GM08714 (cell line): ENCODE data around the gene SLC9A7.
A peak's percentile ranks its signal among the peaks of the same experiment; 100 is the strongest.

Source experiments
- H3K4me3 ChIP-seq: fragments of 200-500 bp; sonication (Bioruptor generic); 2 replicates; pipeline ENCODE4 v1.5.1; 2014; ENCODE audit warnings: mild to moderate bottlenecking, low read length, inconsistent platforms
- ZNF274 ChIP-seq: IDR thresholded peaks from 2 replicates; pipeline ENCODE4 v1.6.1; 2012; ENCODE audit warnings: mild to moderate bottlenecking, low read depth, low read length

The SLC9A7 gene

DNA sequence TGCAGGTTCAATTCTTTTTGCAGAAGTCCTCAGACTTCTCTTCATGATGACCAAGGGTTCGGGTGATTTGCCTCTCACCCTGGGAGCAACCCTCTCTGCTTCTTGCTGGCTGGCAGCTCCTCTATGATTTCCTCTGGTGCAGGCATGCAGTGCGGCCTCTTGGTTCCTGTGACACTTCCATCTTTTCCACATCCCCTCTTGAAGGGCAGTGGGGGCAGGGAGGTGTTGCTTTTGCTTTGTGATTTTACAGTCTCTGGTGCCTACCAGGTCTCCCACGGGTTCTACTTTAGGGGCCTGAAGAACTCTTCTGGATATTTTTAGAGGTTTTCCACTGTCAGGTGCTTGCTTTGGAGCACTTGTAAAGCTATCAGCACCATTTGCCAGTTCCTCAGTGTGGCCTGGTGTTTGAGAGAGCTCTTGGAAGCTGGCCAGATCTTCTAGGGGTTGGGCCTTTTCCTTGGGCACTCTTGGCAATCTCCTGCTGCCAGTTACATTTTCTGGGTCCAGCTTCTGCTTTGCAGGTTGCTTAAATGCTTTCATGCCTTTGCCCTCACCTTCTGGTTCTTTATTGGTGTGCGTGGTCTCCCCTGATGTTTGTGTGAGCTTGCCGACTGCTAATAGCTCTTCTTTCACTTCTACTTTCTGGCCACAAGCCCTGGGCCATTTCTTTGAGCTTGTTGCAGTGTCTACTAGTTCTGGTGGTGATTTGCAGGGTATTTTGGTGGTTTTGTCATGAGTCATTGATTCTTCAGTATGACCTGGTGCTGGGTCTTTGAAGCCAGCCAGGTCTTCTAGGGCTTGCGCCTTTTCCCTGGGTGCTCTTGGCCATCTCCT is 196.9 kb downstream of the SLC9A7 start:
- no peak for TF ChIP-seq ZNF274
- H3K4me3 ChIP-seq, result peak overlapping the region; percentile 11; the same call in 1 of the 2 replicates

DNA sequence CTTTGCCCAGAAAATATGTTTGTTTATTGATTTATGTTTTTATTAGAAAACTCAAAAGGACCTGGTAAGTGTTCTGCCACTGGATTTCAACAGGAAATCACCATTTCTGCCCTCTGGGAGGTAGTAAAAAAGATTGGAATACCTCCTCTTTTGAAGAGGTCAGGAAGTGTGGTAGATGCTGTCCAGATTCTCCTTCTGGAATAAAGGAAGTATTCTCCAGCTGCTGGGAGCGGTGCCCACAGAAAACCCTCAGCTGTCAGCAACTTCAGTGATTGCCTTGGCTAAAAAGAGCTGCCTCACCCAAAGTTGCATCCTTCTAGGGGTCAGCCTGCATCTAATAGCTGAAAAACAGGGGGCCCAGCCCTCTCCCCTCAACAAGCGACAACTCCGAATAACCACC is 199.9 kb downstream of the SLC9A7 start:
- no peak for TF ChIP-seq ZNF274

GRCh38 chrX:46554942-46555341 is 204.0 kb downstream of the SLC9A7 start:
- TF ChIP-seq ZNF274, result no peak

More for the DNA sequence above, 199.9 kb downstream of the SLC9A7 start:
- H3K4me3 ChIP-seq, result no peak overlapping the region

DNA sequence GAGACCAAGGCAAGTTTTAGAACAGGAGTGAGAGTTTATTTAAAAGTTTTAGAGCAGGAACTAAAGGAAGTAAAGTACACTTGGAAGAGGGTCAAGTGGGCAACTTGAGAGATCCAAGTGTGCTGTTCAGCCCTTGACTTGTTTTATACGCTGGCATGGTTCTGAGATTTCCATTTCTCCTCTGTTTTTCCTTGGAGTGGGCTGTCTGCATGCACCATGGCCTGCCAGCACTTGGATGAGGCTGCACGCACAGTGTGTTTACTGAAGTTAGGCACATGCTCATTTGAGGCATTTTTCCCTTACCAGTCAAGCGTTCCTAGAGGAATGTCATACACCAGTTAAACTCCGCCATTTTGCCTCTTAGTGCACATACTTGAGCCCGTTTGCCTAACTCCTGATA is 205.0 kb downstream of the SLC9A7 start:
- H3K4me3 ChIP-seq, result no peak overlapping the region
- no peak for TF ChIP-seq ZNF274

More at GRCh38 chrX:46554942-46555341, 204.0 kb downstream of the SLC9A7 start:
- no peak overlapping the region for H3K4me3 ChIP-seq

GRCh38 chrX:46551494-46552128 is 207.3 kb downstream of the SLC9A7 start:
- no peak overlapping the region for H3K4me3 ChIP-seq
- no peak for TF ChIP-seq ZNF274

GRCh38 chrX:46549914-46550313 is 209.0 kb downstream of the SLC9A7 start:
- no peak for TF ChIP-seq ZNF274
- no peak overlapping the region for H3K4me3 ChIP-seq
